GM12874 (cell line): ENCODE measurements around the gene C1orf52.

ENCODE experiments used
- CTCF ChIP-seq: IDR thresholded peaks from 2 replicates; pipeline ENCODE4 v1.5.1; 2011; ENCODE audit warnings: low read depth, mild to moderate bottlenecking, control low read depth, low read length, moderate library complexity; ENCODE audit not compliant: insufficient read depth

C1orf52 gene

GRCh38 chr1:85289207-85289847, 29.9 kb upstream of the C1orf52 start:
- TF ChIP-seq CTCF, result no peak

- TF ChIP-seq CTCF, result no peak
These were observed 24.7 kb upstream of the C1orf52 start for GRCh38 chr1:85284202-85284601.

DNA sequence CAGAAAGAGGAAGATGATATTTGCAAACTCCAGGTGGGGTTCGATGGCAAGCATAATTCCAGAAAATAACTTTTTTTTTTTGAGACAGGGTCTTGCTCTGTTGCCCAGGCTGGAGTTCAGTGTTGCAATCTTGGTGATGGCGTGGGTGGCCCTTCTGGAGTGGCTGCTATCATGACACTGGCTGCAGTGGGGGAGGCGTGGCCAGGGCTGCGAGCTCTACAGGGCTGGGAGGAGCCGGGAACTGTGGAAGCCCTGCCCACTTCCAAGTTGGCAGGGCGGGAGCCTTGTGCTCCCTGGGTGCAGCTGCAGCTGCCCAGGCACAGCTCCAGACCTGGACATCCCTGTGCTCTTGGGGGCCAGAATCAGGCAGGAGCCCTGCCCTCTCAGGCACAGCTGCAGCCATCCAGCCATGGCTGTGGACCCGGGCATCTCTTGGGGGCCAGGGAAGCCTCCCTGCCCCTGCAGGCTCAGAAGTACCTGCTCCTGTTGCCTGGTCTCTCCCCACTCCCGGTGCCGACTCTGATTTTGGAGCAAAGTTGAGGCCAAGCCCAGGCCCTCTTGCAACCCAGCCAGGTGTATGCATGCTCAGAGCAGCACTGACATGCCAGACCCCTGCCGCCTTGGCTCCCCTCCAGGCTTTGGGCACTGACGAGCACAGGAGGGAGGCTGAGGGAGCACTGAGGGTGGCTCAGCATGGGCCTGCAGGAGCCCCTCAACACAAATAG, 24.2 kb upstream of the C1orf52 start:
- no peak for TF ChIP-seq CTCF

- no peak for TF ChIP-seq CTCF
These were observed 23.0 kb upstream of the C1orf52 start for GRCh38 chr1:85282424-85282823.

DNA sequence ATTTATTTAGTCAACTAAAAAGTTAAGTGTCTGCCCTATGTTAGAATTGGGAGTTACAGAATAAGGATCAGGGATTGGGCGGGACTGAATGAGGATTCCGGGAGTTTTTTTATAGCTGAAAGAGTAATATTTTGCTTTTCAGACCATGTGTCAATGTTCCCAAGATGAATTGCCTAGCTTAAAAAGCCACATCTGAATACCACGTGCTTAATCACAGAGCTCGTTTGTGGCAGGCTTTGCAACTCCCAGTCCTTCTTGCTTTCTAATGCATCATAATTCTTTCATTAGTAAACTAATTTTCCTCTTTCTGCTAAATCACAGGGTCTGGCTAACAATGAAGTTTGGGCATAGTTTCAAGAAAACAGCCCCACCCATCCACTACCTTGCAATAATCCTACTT, 21.2 kb upstream of the C1orf52 start:
- no peak for TF ChIP-seq CTCF

- TF ChIP-seq CTCF, result no peak
These were observed 20.1 kb upstream of the C1orf52 start for GRCh38 chr1:85279458-85280080.

- no peak for TF ChIP-seq CTCF
These were observed 19.4 kb upstream of the C1orf52 start for GRCh38 chr1:85278853-85279314.
